Measurements from ENCODE around the gene IL25.

IL25 gene

GRCh38 chr14:23346693-23347405 lies 25.8 kb upstream of the IL25 start:
- H3K9me3 ChIP-seq (ENCODE audit: severe bottlenecking): no peaks in the 10 kb centered on the region
- no peak for TF ChIP-seq CTCF (IDR thresholded peaks at IDR 0.05; ENCODE audit: low read depth, low read length)
- H3K36me3 ChIP-seq: no peaks in the 10 kb centered on the region
- H3K27me3 ChIP-seq (ENCODE audit: insufficient read depth, low read depth, severe bottlenecking): no peaks in the 10 kb centered on the region
- no peak overlapping the region for H3K27ac ChIP-seq
- no peak overlapping the region for H3K4me3 ChIP-seq (ENCODE audit: low read depth, low read length)
- DNase-seq: no peak

GRCh38 chr14:23347406-23348296 lies 25.0 kb upstream of the IL25 start:
- DNase-seq: no peak
- Histone ChIP-seq H3K9me3 (ENCODE audit: severe bottlenecking) (no peaks in the 10 kb centered on the region), H3K27ac (no peak overlapping the region), H3K27me3 (ENCODE audit: insufficient read depth, low read depth, severe bottlenecking) (no peaks in the 10 kb centered on the region), H3K4me3 (ENCODE audit: low read depth, low read length) (no peak overlapping the region), H3K36me3 (no peaks in the 10 kb centered on the region)
- TF ChIP-seq CTCF (IDR thresholded peaks at IDR 0.05; ENCODE audit: low read depth, low read length): no peak

- H3K4me3 ChIP-seq (ENCODE audit: low read depth, low read length): no peak overlapping the region
- no peak for TF ChIP-seq CTCF (IDR thresholded peaks at IDR 0.05; ENCODE audit: low read depth, low read length)
- DNase-seq: no peak
- no peaks in the 10 kb centered on the region for H3K36me3 ChIP-seq
- H3K27ac ChIP-seq: no peak overlapping the region
- H3K9me3 ChIP-seq (ENCODE audit: severe bottlenecking): no peaks in the 10 kb centered on the region
- no peaks in the 10 kb centered on the region for H3K27me3 ChIP-seq (ENCODE audit: insufficient read depth, low read depth, severe bottlenecking)
Observed at GRCh38 chr14:23348297-23348655, 24.3 kb upstream of the IL25 start.

GRCh38 chr14:23349156-23349845 lies 23.3 kb upstream of the IL25 start:
- no peak overlapping the region for H3K27ac ChIP-seq
- TF ChIP-seq CTCF (IDR thresholded peaks at IDR 0.05; ENCODE audit: low read depth, low read length): no peak
- DNase-seq: no peak

GRCh38 chr14:23351681-23352505 lies 20.7 kb upstream of the IL25 start:
- peak overlapping the region; percentile 56 for H3K27ac ChIP-seq
- DNase-seq: peak; percentile 50
- H3K4me3 ChIP-seq (ENCODE audit: low read depth, low read length): peak overlapping the region; percentile 44

More at GRCh38 chr14:23349156-23349845, 23.3 kb upstream of the IL25 start:
- Histone ChIP-seq H3K4me3 (ENCODE audit: low read depth, low read length) (no peak overlapping the region), H3K9me3 (ENCODE audit: severe bottlenecking) (no peaks in the 10 kb centered on the region), H3K27me3 (ENCODE audit: insufficient read depth, low read depth, severe bottlenecking) (no peaks in the 10 kb centered on the region), H3K36me3 (no peaks in the 10 kb centered on the region)

More at GRCh38 chr14:23351681-23352505, 20.7 kb upstream of the IL25 start:
- peaks cover 18% of the 10 kb centered on the region for H3K36me3 ChIP-seq
- no peaks in the 10 kb centered on the region for H3K9me3 ChIP-seq (ENCODE audit: severe bottlenecking)
- peak; percentile 65 for TF ChIP-seq CTCF (IDR thresholded peaks at IDR 0.05; ENCODE audit: low read depth, low read length)
- H3K27me3 ChIP-seq (ENCODE audit: insufficient read depth, low read depth, severe bottlenecking): no peaks in the 10 kb centered on the region

Measured in WERI-Rb-1 (cell line).